GM12878 (cell line): ENCODE data around the gene TBC1D20. TPM values are rescaled to one million over a fixed set of nuclear protein-coding genes. Genes with fewer than 3 reads are reported as not detected.

Experiments
- ATAC-seq: fragments of 200-7000 bp; cut with Tn5 transposase; 3 replicates; pipeline ENCODE4 v1.9.1; 2020; ENCODE audit warnings: mild to moderate bottlenecking, moderate library complexity
- BruUV-seq: library from RNA; stranded (reverse); fragments of 400-500 nt; replicated peaks from 2 replicates; lab custom pipeline; 2021; lab: Mats Ljungman, UMichigan
- CTCF ChIA-PET: fragments of 300-600 bp; sonication (Branson Sonifier 250); formaldehyde crosslinking; extraction: SDS; loops from one replicate; lab custom pipeline; 2021; ENCODE audit warnings: inconsistent platforms; lab: Yijun Ruan, JAX
- POLR2A ChIA-PET: fragments of 350-600 bp; formaldehyde crosslinking; extraction: SDS; loops from one replicate; lab custom pipeline; 2021; ENCODE audit warnings: inconsistent platforms; lab: Charles Lee
- RAD21 ChIA-PET: fragments of 300-600 bp; sonication (Branson Sonifier 250); formaldehyde crosslinking; loops from one replicate; lab custom pipeline; 2023; ENCODE audit warnings: antibody characterized with exemption; ENCODE audit not compliant: unreplicated experiment; lab: Charles Lee
- SMC1A ChIA-PET: fragments of 300-600 bp; sonication (Branson Sonifier 250); formaldehyde crosslinking; loops from one replicate; lab custom pipeline; 2023; ENCODE audit not compliant: unreplicated experiment, uncharacterized antibody; lab: Charles Lee
- DNase-seq: peaks from one replicate; pipeline ENCODE4 v3.0.0-alpha.2; 2011; ENCODE audit warnings: low read depth, low spot score
- FAIRE-seq: peaks from 3 replicates; lab custom pipeline; 2011; peaks lifted over from hg19 to GRCh38; lab: Jason Lieb, UNC
- H2AFZ ChIP-seq: 2 replicates; pipeline ENCODE4 v1.6.0; 2011; ENCODE audit warnings: low read depth, low read length, control low read depth; ENCODE audit not compliant: control insufficient read depth
- H3K27ac ChIP-seq: 2 replicates; pipeline ENCODE4 v1.5.1; 2011; ENCODE audit warnings: control low read depth; ENCODE audit not compliant: control insufficient read depth, insufficient read depth
- H3K27me3 ChIP-seq, 2 experiments: replicated peaks in 1 of 2; 2 replicates each; pipeline versions ENCODE4 v1.6.0 to v1.6.1; 2011; ENCODE audit warnings: low read length in 1 of 2; ENCODE audit not compliant: control insufficient read depth in 2 of 2, insufficient read depth in 2 of 2
- H3K36me3 ChIP-seq, 2 experiments: 2 replicates each; pipeline ENCODE4 v1.5.1; 2011; ENCODE audit warnings: low read length in 1 of 2; ENCODE audit not compliant: control insufficient read depth in 2 of 2, insufficient read depth in 2 of 2
- H3K4me1 ChIP-seq: 2 replicates; pipeline ENCODE4 v1.6.1; 2011; ENCODE audit warnings: mild to moderate bottlenecking, low read length, moderate library complexity, mixed read lengths; ENCODE audit not compliant: control insufficient read depth, insufficient read depth
- H3K4me2 ChIP-seq: 2 replicates; pipeline ENCODE4 v1.6.0; 2011; ENCODE audit warnings: control low read depth; ENCODE audit not compliant: control insufficient read depth, insufficient read depth
- H3K4me3 ChIP-seq: fragments of 200-600 bp; sonication (generic); 2 replicates; pipeline ENCODE4 v1.5.1; 2016
- H3K79me2 ChIP-seq: 2 replicates; pipeline ENCODE4 v1.6.0; 2011; ENCODE audit warnings: low read length; ENCODE audit not compliant: control insufficient read depth, insufficient read depth
- H3K9ac ChIP-seq: 2 replicates; pipeline ENCODE4 v1.8.0; 2011; ENCODE audit warnings: low read length, control low read depth, mixed read lengths; ENCODE audit not compliant: control insufficient read depth, insufficient read depth
- H3K9me3 ChIP-seq: replicated peaks from 3 replicates; pipeline ENCODE4 v1.5.1; 2011; ENCODE audit warnings: mild to moderate bottlenecking, low read length; ENCODE audit not compliant: control insufficient read depth, insufficient read depth
- H4K20me1 ChIP-seq: 2 replicates; pipeline ENCODE4 v1.6.0; 2011; ENCODE audit not compliant: control insufficient read depth, insufficient read depth
- CTCF ChIP-seq, 3 experiments: IDR thresholded peaks in 2 of 3; conservative IDR thresholded peaks in 1 of 3; 2 replicates each; pipeline ENCODE4 v1.5.1; 2011; ENCODE audit warnings: low read depth in 3 of 3, low read length in 3 of 3, mild to moderate bottlenecking in 3 of 3, control low read depth in 2 of 3, moderate library complexity in 2 of 3, inconsistent platforms in 1 of 3, mixed read lengths in 1 of 3; ENCODE audit not compliant: control insufficient read depth in 2 of 3, insufficient read depth in 1 of 3; ENCODE audit errors: extremely low read depth in 1 of 3
- ETV6 ChIP-seq, 2 experiments: fragments of 450-650 bp in 1 of 2; IDR thresholded peaks in 1 of 2; conservative IDR thresholded peaks in 1 of 2; 2 replicates each; pipeline ENCODE4 v1.6.1; 2014; ENCODE audit warnings: antibody characterized with exemption in 1 of 2, borderline replicate concordance in 1 of 2, low read depth in 1 of 2, mild to moderate bottlenecking in 1 of 2, moderate library complexity in 1 of 2
- FOS ChIP-seq: IDR thresholded peaks from 3 replicates; pipeline ENCODE4 v1.6.1; 2011; ENCODE audit warnings: borderline replicate concordance; ENCODE audit not compliant: insufficient read length; ENCODE audit errors: extremely low read depth
- GABPA ChIP-seq: IDR thresholded peaks from 2 replicates; pipeline ENCODE4 v1.6.1; 2014; ENCODE audit warnings: antibody characterized with exemption, low read depth, mild to moderate bottlenecking, inconsistent platforms
- MEF2B ChIP-seq: fragments of 450-650 bp; IDR thresholded peaks from 2 replicates; pipeline ENCODE4 v1.6.1; 2018; ENCODE audit warnings: mild to moderate bottlenecking, moderate library complexity; ENCODE audit not compliant: partially characterized antibody, poor library complexity, severe bottlenecking
- POU2F2 ChIP-seq: IDR thresholded peaks from 3 replicates; pipeline ENCODE4 v1.6.1; 2011; ENCODE audit warnings: low read depth, mild to moderate bottlenecking, low read length, borderline replicate concordance
- RAD21 ChIP-seq: IDR thresholded peaks from 2 replicates; pipeline ENCODE4 v1.6.1; 2011; ENCODE audit warnings: mild to moderate bottlenecking, low read depth, low read length, moderate library complexity; ENCODE audit not compliant: insufficient read depth
- WGBS: methylation state at CpG from one replicate; pipeline ENCODE4 v1.1.6; 2016; ENCODE audit warnings: low lambda C conversion rate; ENCODE audit not compliant: insufficient replicate concordance, insufficient coverage; ENCODE audit errors: missing lambda C conversion rate; 5-methylcytosine and 5-hydroxymethylcytosine counted together
- in situ Hi-C: fragments of 300-500 bp; cut with MboI; formaldehyde crosslinking; loops from 9 replicates; pipeline ENCODE4 v1.14.3; 2018; ENCODE audit warnings: mixed read lengths
- intact Hi-C: fragments of 100-400 bp; cut with micrococcal nuclease; formaldehyde crosslinking; loops from one replicate; pipeline ENCODE4 v1.14.2; 2022; ENCODE audit not compliant: unreplicated experiment
- polyA plus RNA-seq, 11 experiments: library from polyadenylated mRNA; depleted of rRNA in 4 of 11; unstranded in 6 of 11; stranded (reverse) in 5 of 11; fragments of >200 nt; fragmentation: Nextera tagmentation in 4 of 11; fragmentation: Illumina TruSeq in 1 of 11; extraction: Ambion mirVana in 4 of 11; extraction: Trizol in 1 of 11; gene quantifications; 1 replicate in 1 of 11; 2 replicates in 10 of 11; pipeline versions ENCODE4 v1.2.1 to v1.2.3, GENCODE V29; 2011 to 2016; ENCODE audit warnings: inconsistent platforms in 2 of 11, missing spikeins in 2 of 11, low read depth in 1 of 11
- total RNA-seq, 4 experiments: library from RNA; depleted of rRNA in 3 of 4; stranded (reverse); fragments of >200 nt in 3 of 4; fragmentation: Illumina TruSeq in 1 of 4; extraction: Trizol in 1 of 4; gene quantifications; 2 replicates each; pipeline versions ENCODE4 v1.2.1 to v1.2.3, GENCODE V29; 2013 to 2021

TBC1D20 gene
- total and polyA plus RNA-seq, 10 of the 15 experiments (the other 5 are each of a cell fraction or from before 2014, with no cell fraction given) = 4.3 to 17.9 (median 11.2) TPM

GRCh38 chr20:389220-389619, 73.1 kb downstream of the TBC1D20 start:
- 92% methylated on average over 6 of the region's 6 CpGs for WGBS
- Histone ChIP-seq H3K4me2 (no peak overlapping the region), H3K27ac (no peak overlapping the region), H3K27me3 (no peaks in the 10 kb centered on the region), H2AFZ (no peak overlapping the region), H4K20me1 (no peaks in the 10 kb centered on the region), H3K36me3 (peaks cover 7 to 17% of the 10 kb centered on the region in 2 experiments), H3K9ac (no peak overlapping the region), H3K4me3 (no peak overlapping the region), H3K4me1 (no peaks in the 10 kb centered on the region)
- no peak for DNase-seq
- RAD21 ChIA-PET = no interaction called here
- ATAC-seq = no peak
- POLR2A ChIA-PET = no interaction called here
- intact Hi-C loops = no loop called here
- CTCF ChIA-PET = no interaction called here
- no TSS peak for BruUV-seq
- in situ Hi-C loops = no loop called here
- TF ChIP-seq GABPA (no peak), RAD21 (no peak), MEF2B (no peak), POU2F2 (no peak), CTCF (IDR thresholded peaks at IDR 0.05 in 2 of 3, conservative IDR thresholded peaks at IDR 0.05 in 1 of 3; ENCODE audit: control insufficient read depth in 2 of 3, extremely low read depth in 1 of 3, insufficient read depth in 1 of 3, low read depth in 3 of 3, low read length in 3 of 3) (no peak), FOS (no peak), ETV6 (conservative IDR thresholded peaks at IDR 0.05 in 1 of 2, IDR thresholded peaks at IDR 0.05 in 1 of 2; ENCODE audit: borderline replicate concordance in 1 of 2, low read depth in 1 of 2) (no peak)
- TF ChIP-seq, all 136 proteins: peak for 0
- SMC1A ChIA-PET = no interaction called here
- no peak for FAIRE-seq
- Histone ChIP-seq H3K79me2 (peaks cover 3% of the 10 kb centered on the region; the same call in 1 of the 2 replicates), H3K9me3 (no peaks in the 10 kb centered on the region)
